A549 (cell line): ENCODE measurements around the gene TMCO4. TPM values are rescaled to one million over a fixed set of nuclear protein-coding genes. Genes with fewer than 3 reads are reported as not detected.

ENCODE experiments used
- ATAC-seq, 2 experiments: fragments of 200-7000 bp in 1 of 2; fragments of >200 bp in 1 of 2; cut with Nextera tagmentation in 1 of 2; cut with Tn5 transposase in 1 of 2; 3 replicates each; pipeline versions ENCODE4 v1.8.0 to v1.9.1; 2018 to 2020; ENCODE audit warnings: mild to moderate bottlenecking in 1 of 2, moderate library complexity in 1 of 2
- CTCF ChIA-PET: fragments of 300-600 bp; sonication (Branson Sonifier 250); formaldehyde crosslinking; extraction: SDS; loops from one replicate; lab custom pipeline; 2021; ENCODE audit warnings: antibody characterized with exemption, inconsistent platforms; lab: Yijun Ruan, JAX
- POLR2A ChIA-PET: fragments of 350-600 bp; formaldehyde crosslinking; extraction: SDS; loops from one replicate; lab custom pipeline; 2021; ENCODE audit warnings: antibody characterized with exemption, inconsistent platforms; lab: Yijun Ruan, JAX
- DNase-seq, 2 experiments: peaks; one replicate each; pipeline versions ENCODE4 v3.0.0 to v3.0.0-alpha.2; 2011 to 2016; ENCODE audit warnings: low read depth in 1 of 2, low spot score in 1 of 2
- FAIRE-seq: peaks from 2 replicates; lab custom pipeline; 2011; peaks lifted over from hg19 to GRCh38; lab: Jason Lieb, UNC
- H3K27ac ChIP-seq, 2 experiments: fragments of >200 bp; sonication (Bioruptor Twin); formaldehyde crosslinking; 3 replicates each; pipeline ENCODE4 v1.5.1; 2016 to 2017
- H3K4me1 ChIP-seq: fragments of >200 bp; sonication (Bioruptor Twin); formaldehyde crosslinking; 3 replicates; pipeline ENCODE4 v1.6.1; 2016
- H3K4me2 ChIP-seq: fragments of >200 bp; sonication (Bioruptor Twin); formaldehyde crosslinking; 3 replicates; pipeline ENCODE4 v1.6.1; 2016
- H3K4me3 ChIP-seq: fragments of >200 bp; sonication (Bioruptor Twin); formaldehyde crosslinking; 3 replicates; pipeline ENCODE4 v1.5.1; 2016
- H3K9me3 ChIP-seq: fragments of >200 bp; sonication (Bioruptor Twin); formaldehyde crosslinking; 3 replicates; pipeline ENCODE4 v1.6.1; 2016
- CBX2 ChIP-seq: fragments of 200-600 bp; sonication (generic); IDR thresholded peaks from 2 replicates; pipeline ENCODE4 v1.6.1; 2016; ENCODE audit warnings: low read depth, mild to moderate bottlenecking, borderline replicate concordance
- CEBPB ChIP-seq, 2 experiments: fragments of >200 bp in 1 of 2; sonication (Bioruptor Twin) in 1 of 2; formaldehyde crosslinking in 1 of 2; IDR thresholded peaks; 2 replicates each; pipeline ENCODE4 v1.6.1; 2012 to 2016
- EHMT2 ChIP-seq: fragments of 200-600 bp; sonication (generic); IDR thresholded peaks from 2 replicates; pipeline ENCODE4 v1.6.1; 2016; ENCODE audit warnings: antibody characterized with exemption, low read depth, mild to moderate bottlenecking, moderate library complexity
- ESRRA ChIP-seq: fragments of 150-350 bp; IDR thresholded peaks from 2 replicates; pipeline ENCODE4 v1.6.1; 2014; ENCODE audit warnings: mild to moderate bottlenecking, low read length, borderline replicate concordance
- FOSL2 ChIP-seq, 2 experiments: fragments of 450-650 bp in 1 of 2; fragments of >200 bp in 1 of 2; sonication (Bioruptor Twin) in 1 of 2; formaldehyde crosslinking; IDR thresholded peaks; 2 replicates each; pipeline versions ENCODE4 v1.5.0 to v1.6.1; 2016 to 2020; ENCODE audit warnings: mild to moderate bottlenecking in 1 of 2, moderate library complexity in 1 of 2
- HDAC2 ChIP-seq: fragments of 200-600 bp; sonication (generic); IDR thresholded peaks from 2 replicates; pipeline ENCODE4 v1.6.1; 2016
- HES2 ChIP-seq: fragments of >200 bp; sonication (Bioruptor Twin); formaldehyde crosslinking; IDR thresholded peaks from 2 replicates; pipeline ENCODE4 v1.6.1; 2016
- HOXB13 ChIP-seq: fragments of 250-450 bp; sonication (Bioruptor Pico); IDR thresholded peaks from 2 replicates; pipeline ENCODE4 v1.5.0; 2020; ENCODE audit warnings: low read depth, mild to moderate bottlenecking, moderate library complexity
- KDM1A ChIP-seq: fragments of 200-600 bp; sonication (generic); IDR thresholded peaks from 2 replicates; pipeline ENCODE4 v1.6.1; 2016; ENCODE audit warnings: low read depth, mild to moderate bottlenecking
- KDM5A ChIP-seq: fragments of 200-600 bp; sonication (generic); IDR thresholded peaks from 2 replicates; pipeline ENCODE4 v1.6.1; 2016; ENCODE audit warnings: antibody characterized with exemption, mild to moderate bottlenecking
- MAZ ChIP-seq: fragments of 150-350 bp; IDR thresholded peaks from 2 replicates; pipeline ENCODE4 v1.6.1; 2014; ENCODE audit warnings: antibody characterized with exemption, low read depth, low read length, borderline replicate concordance
- NFE2L2 ChIP-seq: fragments of 150-350 bp; conservative IDR thresholded peaks from 2 replicates; pipeline ENCODE4 v1.6.1; 2014; ENCODE audit warnings: low read length
- NR3C1 ChIP-seq: fragments of >200 bp; sonication (Bioruptor Twin); formaldehyde crosslinking; IDR thresholded peaks from 3 replicates; pipeline ENCODE4 v1.6.1; 2017
- POLR2AphosphoS2 ChIP-seq: conservative IDR thresholded peaks from 2 replicates; pipeline ENCODE4 v1.6.1; 2012; ENCODE audit warnings: low read length, improper control_type of control experiment, inconsistent platforms
- RAD21 ChIP-seq, 2 experiments: fragments of >200 bp in 1 of 2; sonication (Bioruptor Twin) in 1 of 2; formaldehyde crosslinking in 1 of 2; IDR thresholded peaks in 1 of 2; conservative IDR thresholded peaks in 1 of 2; 2 replicates in 1 of 2; 3 replicates in 1 of 2; pipeline ENCODE4 v1.6.1; 2012 to 2018; ENCODE audit warnings: inconsistent platforms in 1 of 2
- RARB ChIP-seq: fragments of 250-450 bp; sonication (Bioruptor Pico); IDR thresholded peaks from 2 replicates; pipeline ENCODE4 v1.8.0; 2021; ENCODE audit warnings: mild to moderate bottlenecking, moderate library complexity
- REST ChIP-seq: fragments of 200-600 bp; sonication (generic); IDR thresholded peaks from 2 replicates; pipeline ENCODE4 v1.6.1; 2016; ENCODE audit warnings: antibody characterized with exemption, mild to moderate bottlenecking, moderate library complexity
- RFX5 ChIP-seq: fragments of 450-650 bp; IDR thresholded peaks from 2 replicates; pipeline ENCODE4 v1.7.1; 2014; ENCODE audit warnings: antibody characterized with exemption, mild to moderate bottlenecking, moderate library complexity
- RNF2 ChIP-seq: fragments of 200-600 bp; sonication (generic); IDR thresholded peaks from 2 replicates; pipeline ENCODE4 v1.6.1; 2016; ENCODE audit warnings: low read depth, mild to moderate bottlenecking, antibody characterized with exemption, moderate library complexity, borderline replicate concordance
- SMC3 ChIP-seq: fragments of >200 bp; sonication (Bioruptor Twin); formaldehyde crosslinking; IDR thresholded peaks from 3 replicates; pipeline ENCODE4 v1.6.1; 2018; ENCODE audit warnings: inconsistent platforms
- USF2 ChIP-seq: fragments of 450-650 bp; IDR thresholded peaks from 2 replicates; pipeline ENCODE4 v1.6.1; 2014; ENCODE audit warnings: antibody characterized with exemption
- WGBS: methylation state at CpG from one replicate; pipeline ENCODE4 v1.1.6; 2017; ENCODE audit errors: missing lambda C conversion rate; 5-methylcytosine and 5-hydroxymethylcytosine counted together
- polyA plus RNA-seq, 4 experiments: library from polyadenylated mRNA; depleted of rRNA in 3 of 4; stranded (reverse); fragments of >200 nt; fragmentation: RNase III in 1 of 4; extraction: RNeasy Plus Mini Kit Qiagen cat#74134 plus additional on column Dnase treatment in 1 of 4; gene quantifications; 2 replicates in 3 of 4; 3 replicates in 1 of 4; pipeline ENCODE4 v1.2.3, GENCODE V29; 2011 to 2017
- TF ChIP-seq, protein P1 (sequence below): fragments of >200 bp; sonication (Bioruptor Twin); formaldehyde crosslinking; IDR thresholded peaks from 3 replicates; pipeline ENCODE4 v1.5.1; 2016

The TMCO4 gene
- polyA plus RNA-seq, 2 of the 4 experiments (the other 2 are of a cell fraction) = 4.0 to 4.6 TPM

GRCh38 chr1:19706136-19706535 is 93.6 kb downstream of the TMCO4 start:
- H3K4me1 ChIP-seq = no peaks in the 10 kb centered on the region
- ATAC-seq = no peak
- H3K4me3 ChIP-seq = no peak overlapping the region
- CTCF ChIA-PET = interaction anchor here (1.2 to 4.0 kb wide), 3 partner anchors 9 to 45 kb away, joined by 3 to 41 read pairs (median 37); no protein-coding TSS in a partner anchor
- no peak for FAIRE-seq
- no peak for TF ChIP-seq ESRRA
- no peak for DNase-seq
- H3K4me2 ChIP-seq = no peak overlapping the region
- H3K27ac ChIP-seq = no peak overlapping the region
- H3K9me3 ChIP-seq = no peaks in the 10 kb centered on the region
- POLR2A ChIA-PET = interaction anchor here (0.6 kb wide), 1 partner anchor 29 kb away, joined by 3 read pairs; no protein-coding TSS in a partner anchor
- 85% methylated on average over 4 of the region's 4 CpGs for WGBS

DNA sequence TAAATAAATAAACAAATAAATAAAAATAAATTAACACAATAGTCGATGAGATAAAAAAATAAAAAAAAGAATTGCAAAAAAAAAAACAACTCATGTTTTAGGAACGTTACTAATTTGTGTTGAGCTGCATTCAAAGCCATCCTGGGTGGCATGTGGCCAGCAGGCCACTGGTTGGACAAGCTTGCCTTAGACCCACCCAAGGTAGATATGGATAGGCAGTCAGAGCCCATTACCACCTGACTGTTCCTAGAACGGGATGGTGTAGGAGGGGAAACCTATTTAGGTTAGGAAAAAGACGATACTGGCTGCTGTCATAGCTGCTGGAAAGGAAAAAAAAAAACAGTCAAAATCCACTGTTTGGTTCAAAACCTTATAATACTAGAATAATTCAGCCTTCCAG is 94.3 kb downstream of the TMCO4 start:
- Histone ChIP-seq H3K9me3 (no peaks in the 10 kb centered on the region), H3K27ac (no peak overlapping the region), H3K4me1 (no peaks in the 10 kb centered on the region), H3K4me3 (no peak overlapping the region), H3K4me2 (no peak overlapping the region)
- ChIA-PET CTCF (interaction anchor here (1.1 to 4.0 kb wide), 12 partner anchors 10 to 149 kb away, joined by 3 to 41 read pairs (median 8); partner anchors contain the start of gene HTR6), POLR2A (no interaction called here)
- TF ChIP-seq KDM5A (no peak), NFE2L2 (no peak), USF2 (no peak), FOSL2 (IDR thresholded peaks at IDR 0.05) (no peak), FOSL2 (CRISPR knock-in tag; IDR thresholded peaks at IDR 0.05) (no peak)
- 64% methylated on average over 4 of the region's 4 CpGs for WGBS
- DNase-seq (no peak), FAIRE-seq (no peak), ATAC-seq (no peak)

GRCh38 chr1:19704247-19705113 is 95.2 kb downstream of the TMCO4 start:
- POLR2A ChIA-PET = no interaction called here
- Histone ChIP-seq H3K4me3 (no peak overlapping the region), H3K4me2 (no peak overlapping the region)
- 30% methylated on average over 13 of the region's 19 CpGs for WGBS
- TF ChIP-seq RAD21 (conservative IDR thresholded peaks at IDR 0.05 in 1 of 2, IDR thresholded peaks at IDR 0.05 in 1 of 2) = peak; percentile 24 to 34; a peak in 2 of 5 replicates
- TF ChIP-seq SMC3 = peak; percentile 45; the same call in 2 of the 3 replicates
- TF ChIP-seq, protein P1, sequence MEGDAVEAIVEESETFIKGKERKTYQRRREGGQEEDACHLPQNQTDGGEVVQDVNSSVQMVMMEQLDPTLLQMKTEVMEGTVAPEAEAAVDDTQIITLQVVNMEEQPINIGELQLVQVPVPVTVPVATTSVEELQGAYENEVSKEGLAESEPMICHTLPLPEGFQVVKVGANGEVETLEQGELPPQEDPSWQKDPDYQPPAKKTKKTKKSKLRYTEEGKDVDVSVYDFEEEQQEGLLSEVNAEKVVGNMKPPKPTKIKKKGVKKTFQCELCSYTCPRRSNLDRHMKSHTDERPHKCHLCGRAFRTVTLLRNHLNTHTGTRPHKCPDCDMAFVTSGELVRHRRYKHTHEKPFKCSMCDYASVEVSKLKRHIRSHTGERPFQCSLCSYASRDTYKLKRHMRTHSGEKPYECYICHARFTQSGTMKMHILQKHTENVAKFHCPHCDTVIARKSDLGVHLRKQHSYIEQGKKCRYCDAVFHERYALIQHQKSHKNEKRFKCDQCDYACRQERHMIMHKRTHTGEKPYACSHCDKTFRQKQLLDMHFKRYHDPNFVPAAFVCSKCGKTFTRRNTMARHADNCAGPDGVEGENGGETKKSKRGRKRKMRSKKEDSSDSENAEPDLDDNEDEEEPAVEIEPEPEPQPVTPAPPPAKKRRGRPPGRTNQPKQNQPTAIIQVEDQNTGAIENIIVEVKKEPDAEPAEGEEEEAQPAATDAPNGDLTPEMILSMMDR = peak; percentile 58
- TF ChIP-seq NR3C1 = no peak
- TF ChIP-seq, all 56 proteins: peak for 3
- Histone ChIP-seq H3K9me3 (no peaks in the 10 kb centered on the region), H3K27ac (no peak overlapping the region), H3K4me1 (no peaks in the 10 kb centered on the region)
- DNase-seq = peak; percentile 60 to 76
- CTCF ChIA-PET = interaction anchor here (0.6 to 4.0 kb wide), 22 partner anchors 8 to 806 kb away, joined by 3 to 41 read pairs (median 4); partner anchors contain the start of gene HTR6
- peak; percentile 98 to 99 for ATAC-seq
- FAIRE-seq = no peak

- POLR2A ChIA-PET = no interaction called here
- DNase-seq (no peak), FAIRE-seq (no peak), ATAC-seq (no peak)
- no peak overlapping the region for H3K4me3 ChIP-seq
- CTCF ChIA-PET = interaction anchor here (0.6 to 3.9 kb wide), 10 partner anchors 10 to 222 kb away, joined by 3 to 41 read pairs (median 8); partner anchors contain the start of gene HTR6
- H3K27ac ChIP-seq = no peak overlapping the region
- no peak overlapping the region for H3K4me2 ChIP-seq
- H3K9me3 ChIP-seq = no peaks in the 10 kb centered on the region
- H3K4me1 ChIP-seq = no peaks in the 10 kb centered on the region
- 90% methylated on average over 2 of the region's 3 CpGs for WGBS
- TF ChIP-seq RARB = no peak
- no peak for TF ChIP-seq REST
- TF ChIP-seq MAZ = no peak
- TF ChIP-seq ESRRA = no peak
- no peak for TF ChIP-seq HDAC2
- no peak for TF ChIP-seq CEBPB (IDR thresholded peaks at IDR 0.05)
- no peak for TF ChIP-seq HES2
- TF ChIP-seq RNF2 = no peak
- no peak for TF ChIP-seq EHMT2
- no peak for TF ChIP-seq KDM1A
- TF ChIP-seq HOXB13 (CRISPR knock-in tag) = no peak
- TF ChIP-seq CBX2 = no peak
- no peak for TF ChIP-seq POLR2AphosphoS2
- TF ChIP-seq RFX5 = no peak
Measured at GRCh38 chr1:19703280-19703679, 96.4 kb downstream of the TMCO4 start.
